ENCODE results near the gene PSKH1. TPM values are rescaled to one million over a fixed set of nuclear protein-coding genes. Genes with fewer than 3 reads are reported as not detected.
"Not testable (repeated sequence)": the region's sequence is repeated elsewhere in the genome, so short reads cannot be mapped to it uniquely, and the experiment has no call there.

Gene PSKH1
- polyA plus RNA-seq (2013, experiment 1 of 2; ENCODE audit: insufficient read length): 24.3 TPM
- 24.1 TPM for polyA plus RNA-seq (2013, experiment 2 of 2; ENCODE audit: insufficient read length)

GRCh38 chr16:67892899-67893742, at the start of gene PSKH1:
Gene PSKH1, plus strand, starts transcription at chr16:67893254. Its CDS starts 15,496 bp downstream, at chr16:67908750.
- peak; percentile 97 for DNase-seq

GRCh38 chr16:67843343-67843765, 49.7 kb upstream of the PSKH1 start:
- no peak for DNase-seq

- DNase-seq: peak; percentile 36
Measured at GRCh38 chr16:67844497-67844896, 48.6 kb upstream of the PSKH1 start.

GRCh38 chr16:67845291-67846062, 47.6 kb upstream of the PSKH1 start:
- no peak for DNase-seq

GRCh38 chr16:67846063-67846319, 47.1 kb upstream of the PSKH1 start:
- no peak for DNase-seq

GRCh38 chr16:67846320-67847063, 46.6 kb upstream of the PSKH1 start, which contains the start of gene NUTF2:
Gene NUTF2, plus strand, starts transcription at chr16:67846933. Its CDS starts 18,198 bp downstream, at chr16:67865131.
- peak; percentile 97 for DNase-seq

GRCh38 chr16:67847064-67847861, 45.8 kb upstream of the PSKH1 start, which contains the start of gene CENPT:
Gene CENPT, minus strand, starts transcription at chr16:67847693. Its CDS starts 13,834 bp downstream, at chr16:67833859.
- DNase-seq: peak; percentile 57

GRCh38 chr16:67848118-67848517, 44.9 kb upstream of the PSKH1 start:
- DNase-seq: no peak

GRCh38 chr16:67853670-67854069, 39.4 kb upstream of the PSKH1 start:
- DNase-seq: no peak

- no peak for DNase-seq
Measured at GRCh38 chr16:67855789-67856188, 37.3 kb upstream of the PSKH1 start.

GRCh38 chr16:67856927-67857546, 36.0 kb upstream of the PSKH1 start:
- DNase-seq: no peak

GRCh38 chr16:67857547-67858233, 35.4 kb upstream of the PSKH1 start:
- DNase-seq: peak; percentile 68

GRCh38 chr16:67858500-67858899, 34.6 kb upstream of the PSKH1 start:
- no peak for DNase-seq

GRCh38 chr16:67860589-67861398, 32.3 kb upstream of the PSKH1 start:
- DNase-seq: no peak

GRCh38 chr16:67861877-67862276, 31.2 kb upstream of the PSKH1 start:
- DNase-seq: no peak

- DNase-seq: peak; percentile 80
Measured at GRCh38 chr16:67862623-67863583, 30.2 kb upstream of the PSKH1 start.

- not testable (repeated sequence) for DNase-seq
Measured at GRCh38 chr16:67864044-67864443, 29.0 kb upstream of the PSKH1 start.

- no peak for DNase-seq
Measured at GRCh38 chr16:67864594-67864993, 28.5 kb upstream of the PSKH1 start.

- DNase-seq: peak; percentile 47
Measured at GRCh38 chr16:67865318-67865717, 27.7 kb upstream of the PSKH1 start.

All from fibroblast of skin of scalp (primary cell).